SK-N-SH treated with all-trans-retinoic acid at 6 μM for 48 hours (cell line): ENCODE results near the gene SMAD6.

Experiments used
- ATAC-seq: fragments of 200-7000 bp; cut with Tn5 transposase; 3 replicates; pipeline ENCODE4 v1.9.1; 2020; ENCODE audit warnings: mild to moderate bottlenecking, moderate library complexity
- ARNTL ChIP-seq: fragments of 450-650 bp; formaldehyde crosslinking; IDR thresholded peaks from 2 replicates; pipeline ENCODE4 v1.5.0; 2020; ENCODE audit warnings: low read depth, mild to moderate bottlenecking, moderate library complexity, borderline replicate concordance
- BACH2 ChIP-seq: fragments of 250-450 bp; sonication (Bioruptor Pico); IDR thresholded peaks from 2 replicates; pipeline ENCODE4 v1.9.0; 2021; ENCODE audit warnings: mild to moderate bottlenecking, borderline replicate concordance
- CREB5 ChIP-seq: fragments of 250-450 bp; sonication (Bioruptor Pico); IDR thresholded peaks from 2 replicates; pipeline ENCODE4 v1.5.1; 2020; ENCODE audit warnings: low read depth, mild to moderate bottlenecking, moderate library complexity
- CSRNP3 ChIP-seq: fragments of 250-450 bp; sonication (Bioruptor Pico); IDR thresholded peaks from 2 replicates; pipeline ENCODE4 v1.5.1; 2021; ENCODE audit warnings: mild to moderate bottlenecking, moderate library complexity
- ESRRG ChIP-seq: fragments of 250-450 bp; sonication (Bioruptor Pico); IDR thresholded peaks from 2 replicates; pipeline ENCODE4 v1.6.1; 2021; ENCODE audit warnings: mild to moderate bottlenecking
- GLIS3 ChIP-seq: fragments of 250-450 bp; sonication (Bioruptor Pico); IDR thresholded peaks from 2 replicates; pipeline ENCODE4 v1.5.0; 2020; ENCODE audit warnings: mild to moderate bottlenecking, moderate library complexity
- ISL1 ChIP-seq: fragments of 250-450 bp; sonication (Bioruptor Pico); IDR thresholded peaks from 2 replicates; pipeline ENCODE4 v2.1.2; 2022; ENCODE audit warnings: mild to moderate bottlenecking, moderate library complexity
- OSR1 ChIP-seq: fragments of 250-450 bp; sonication (Bioruptor Pico); IDR thresholded peaks from 2 replicates; pipeline ENCODE4 v1.8.0; 2022; ENCODE audit warnings: moderate library complexity, mild to moderate bottlenecking, inconsistent platforms
- PATZ1 ChIP-seq: fragments of 250-450 bp; sonication (Bioruptor Pico); IDR thresholded peaks from 2 replicates; pipeline ENCODE4 v1.8.0; 2020; ENCODE audit warnings: mild to moderate bottlenecking, moderate library complexity, borderline replicate concordance
- POU6F1 ChIP-seq: fragments of 250-450 bp; sonication (Bioruptor Pico); IDR thresholded peaks from 2 replicates; pipeline ENCODE4 v1.8.0; 2021; ENCODE audit warnings: low read depth, mild to moderate bottlenecking, moderate library complexity, borderline replicate concordance
- PPARA ChIP-seq: fragments of 250-450 bp; sonication (Bioruptor Pico); IDR thresholded peaks from 2 replicates; pipeline ENCODE4 v1.5.0; 2020; ENCODE audit warnings: mild to moderate bottlenecking, borderline replicate concordance
- SNAI2 ChIP-seq: fragments of 250-450 bp; sonication (Bioruptor Pico); IDR thresholded peaks from 2 replicates; pipeline ENCODE4 v1.5.0; 2020; ENCODE audit warnings: mild to moderate bottlenecking, moderate library complexity
- TCF4 ChIP-seq: fragments of 250-450 bp; sonication (Bioruptor Pico); IDR thresholded peaks from 2 replicates; pipeline ENCODE4 v1.8.0; 2021; ENCODE audit warnings: mild to moderate bottlenecking, moderate library complexity, borderline replicate concordance
- TOX ChIP-seq: fragments of 250-450 bp; sonication (Bioruptor Pico); IDR thresholded peaks from 2 replicates; pipeline ENCODE4 v1.8.0; 2021; ENCODE audit warnings: mild to moderate bottlenecking, moderate library complexity, borderline replicate concordance
- TSHZ2 ChIP-seq: fragments of 250-450 bp; sonication (Bioruptor Pico); IDR thresholded peaks from 2 replicates; pipeline ENCODE4 v1.5.0; 2020; ENCODE audit warnings: mild to moderate bottlenecking, moderate library complexity
- ZC3H10 ChIP-seq: fragments of 250-450 bp; sonication (Bioruptor Pico); IDR thresholded peaks from 2 replicates; pipeline ENCODE4 v1.5.1; 2021; ENCODE audit warnings: mild to moderate bottlenecking, moderate library complexity
- ZFP3 ChIP-seq: fragments of 250-450 bp; sonication (Bioruptor Pico); IDR thresholded peaks from 2 replicates; pipeline ENCODE4 v1.5.0; 2020; ENCODE audit warnings: mild to moderate bottlenecking, moderate library complexity
- ZNF565 ChIP-seq: fragments of 450-650 bp; formaldehyde crosslinking; conservative IDR thresholded peaks from 2 replicates; pipeline ENCODE4 v1.5.0; 2020; ENCODE audit warnings: low read depth, mild to moderate bottlenecking, moderate library complexity
- ZNF8 ChIP-seq: fragments of 450-650 bp; formaldehyde crosslinking; IDR thresholded peaks from 2 replicates; pipeline ENCODE4 v1.5.0; 2020; ENCODE audit warnings: mild to moderate bottlenecking, moderate library complexity

SMAD6 gene

GRCh38 chr15:66724732-66725463 is 22.9 kb downstream of the SMAD6 start (continued):
- TF ChIP-seq POU6F1 = no peak
- TF ChIP-seq BACH2 (CRISPR knock-in tag) = no peak
- no peak for TF ChIP-seq CSRNP3
- no peak for TF ChIP-seq ZNF565 (CRISPR knock-in tag)
- no peak for TF ChIP-seq SNAI2 (CRISPR knock-in tag)
- no peak for TF ChIP-seq ZC3H10 (CRISPR knock-in tag)
- TF ChIP-seq PATZ1 (CRISPR knock-in tag) = no peak
- TF ChIP-seq ARNTL (CRISPR knock-in tag) = no peak
- no peak for TF ChIP-seq ESRRG (CRISPR knock-in tag)

- TF ChIP-seq SNAI2 (CRISPR knock-in tag) (no peak), GLIS3 (CRISPR knock-in tag) (no peak), ISL1 (CRISPR knock-in tag) (no peak), PPARA (CRISPR knock-in tag) (no peak), TOX (CRISPR knock-in tag) (no peak), OSR1 (no peak)
- peak; percentile 67 for ATAC-seq
Measured at GRCh38 chr15:66725464-66725785, 23.4 kb downstream of the SMAD6 start.

GRCh38 chr15:66726386-66726785 is 24.4 kb downstream of the SMAD6 start:
- no peak for ATAC-seq
- no peak for TF ChIP-seq ESRRG (CRISPR knock-in tag)
- no peak for TF ChIP-seq TSHZ2 (CRISPR knock-in tag)
- TF ChIP-seq BACH2 (CRISPR knock-in tag) = no peak
- no peak for TF ChIP-seq ZNF565 (CRISPR knock-in tag)
- TF ChIP-seq TCF4 (CRISPR knock-in tag) = no peak
- no peak for TF ChIP-seq ZNF8 (CRISPR knock-in tag)
- no peak for TF ChIP-seq SNAI2 (CRISPR knock-in tag)
- TF ChIP-seq ZFP3 = no peak
- no peak for TF ChIP-seq POU6F1
- no peak for TF ChIP-seq CREB5 (CRISPR knock-in tag)
- TF ChIP-seq ARNTL (CRISPR knock-in tag) = no peak
- no peak for TF ChIP-seq TOX (CRISPR knock-in tag)
